ENCODE measurements around the gene ALDH1B1.

DNA sequence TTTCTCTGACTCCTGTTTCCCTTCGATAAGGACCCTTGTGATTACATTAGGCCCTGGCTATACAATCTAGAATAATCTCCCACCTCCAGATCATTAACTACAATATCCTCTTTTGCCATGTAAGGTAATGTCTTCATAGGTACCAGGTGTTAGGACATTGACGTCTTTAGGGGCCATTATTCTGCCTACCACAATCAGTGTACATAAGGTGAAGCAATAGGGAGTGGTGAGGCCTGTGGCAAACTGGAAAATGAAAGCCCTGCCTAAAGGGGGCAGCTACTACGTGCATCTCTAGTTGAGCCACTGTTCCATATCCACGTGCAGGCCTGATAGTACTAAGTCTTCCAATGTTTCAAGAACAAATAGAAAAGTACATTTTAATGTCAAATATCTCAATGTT lies 4.8 kb upstream of the ALDH1B1 start:
- TF ChIP-seq, protein P1, sequence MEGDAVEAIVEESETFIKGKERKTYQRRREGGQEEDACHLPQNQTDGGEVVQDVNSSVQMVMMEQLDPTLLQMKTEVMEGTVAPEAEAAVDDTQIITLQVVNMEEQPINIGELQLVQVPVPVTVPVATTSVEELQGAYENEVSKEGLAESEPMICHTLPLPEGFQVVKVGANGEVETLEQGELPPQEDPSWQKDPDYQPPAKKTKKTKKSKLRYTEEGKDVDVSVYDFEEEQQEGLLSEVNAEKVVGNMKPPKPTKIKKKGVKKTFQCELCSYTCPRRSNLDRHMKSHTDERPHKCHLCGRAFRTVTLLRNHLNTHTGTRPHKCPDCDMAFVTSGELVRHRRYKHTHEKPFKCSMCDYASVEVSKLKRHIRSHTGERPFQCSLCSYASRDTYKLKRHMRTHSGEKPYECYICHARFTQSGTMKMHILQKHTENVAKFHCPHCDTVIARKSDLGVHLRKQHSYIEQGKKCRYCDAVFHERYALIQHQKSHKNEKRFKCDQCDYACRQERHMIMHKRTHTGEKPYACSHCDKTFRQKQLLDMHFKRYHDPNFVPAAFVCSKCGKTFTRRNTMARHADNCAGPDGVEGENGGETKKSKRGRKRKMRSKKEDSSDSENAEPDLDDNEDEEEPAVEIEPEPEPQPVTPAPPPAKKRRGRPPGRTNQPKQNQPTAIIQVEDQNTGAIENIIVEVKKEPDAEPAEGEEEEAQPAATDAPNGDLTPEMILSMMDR (IDR thresholded peaks at IDR 0.05; ENCODE audit: insufficient read depth, low read length, poor library complexity, severe bottlenecking), result no peak
- TF ChIP-seq EZH2phosphoT487 (conservative IDR thresholded peaks at IDR 0.05; ENCODE audit: low read length), result no peak

All from SU-DHL-6 (cell line).